GM18498 (cell line): ENCODE results near the gene NDUFA8.
A peak's percentile ranks its signal among the peaks of the same experiment; 100 is the strongest.

Experiments used
- ATAC-seq: cut with Tn5 transposase; IDR thresholded peaks from one replicate; pipeline ENCODE4 v1.9.1; 2021; ENCODE audit warnings: mild to moderate bottlenecking, moderate library complexity; ENCODE audit not compliant: unreplicated experiment

NDUFA8 gene

GRCh38 chr9:122159026-122159924, at the start of gene NDUFA8, which contains the start of gene MORN5:
Gene NDUFA8 (minus strand): TSS chr9:122159779. CDS start chr9:122159677, 102 bp downstream.
Gene MORN5 (plus strand): TSS chr9:122159908. CDS start chr9:122159973, 65 bp downstream.
- peak; percentile 93 for ATAC-seq

- ATAC-seq, result no peak
Observed at GRCh38 chr9:122207096-122207495, 47.5 kb upstream of the NDUFA8 start.

GRCh38 chr9:122206118-122207046, 46.8 kb upstream of the NDUFA8 start:
- no peak for ATAC-seq

GRCh38 chr9:122205176-122205575, 45.6 kb upstream of the NDUFA8 start:
- ATAC-seq, result no peak

DNA sequence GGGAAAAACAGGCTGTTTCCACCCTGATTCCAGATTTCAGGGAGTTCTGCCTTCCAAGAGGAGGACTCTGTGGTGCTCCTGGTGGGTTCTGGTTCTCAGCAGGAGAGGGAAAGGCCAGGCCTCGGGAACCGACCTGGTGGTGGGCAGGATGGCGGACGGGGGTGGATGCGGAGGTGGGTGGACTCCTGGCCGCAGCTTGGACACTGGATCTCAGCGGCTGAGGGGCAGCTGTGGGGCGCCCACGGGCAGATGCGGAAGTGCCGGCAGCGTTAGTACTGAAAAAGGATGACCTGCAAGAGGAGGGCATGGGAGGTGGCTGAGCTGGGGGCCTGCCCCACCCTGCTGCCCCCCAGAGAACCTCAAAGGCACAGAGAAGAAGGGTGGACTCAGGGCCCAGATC, 44.9 kb upstream of the NDUFA8 start:
- no peak for ATAC-seq

DNA sequence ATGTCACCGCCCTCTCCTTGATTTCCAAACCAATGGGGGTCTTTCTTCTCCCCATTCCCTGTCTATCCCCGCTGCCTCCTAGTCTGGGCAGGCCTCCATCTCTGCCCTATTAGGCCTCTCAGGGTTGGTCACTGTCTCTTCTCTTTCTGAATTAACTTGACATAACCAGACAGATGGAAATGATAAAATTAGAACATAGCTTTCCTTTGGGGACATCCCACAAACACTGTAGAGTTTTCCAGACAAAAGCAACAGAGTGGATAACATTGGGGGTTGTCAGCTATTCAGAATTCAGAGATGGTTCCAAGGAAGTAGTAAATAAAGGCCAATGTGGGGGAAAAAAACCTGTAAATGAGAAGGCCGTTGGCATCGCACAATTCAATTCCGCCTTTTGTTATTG, 44.5 kb upstream of the NDUFA8 start:
- ATAC-seq, result no peak

GRCh38 chr9:122202111-122202510, 42.5 kb upstream of the NDUFA8 start:
- no peak for ATAC-seq

- ATAC-seq, result no peak
Observed at GRCh38 chr9:122201641-122202040, 42.1 kb upstream of the NDUFA8 start.

- no peak for ATAC-seq
Observed at GRCh38 chr9:122200960-122201595, 41.5 kb upstream of the NDUFA8 start.

- ATAC-seq, result no peak
Observed at GRCh38 chr9:122197882-122198281, 38.3 kb upstream of the NDUFA8 start.

DNA sequence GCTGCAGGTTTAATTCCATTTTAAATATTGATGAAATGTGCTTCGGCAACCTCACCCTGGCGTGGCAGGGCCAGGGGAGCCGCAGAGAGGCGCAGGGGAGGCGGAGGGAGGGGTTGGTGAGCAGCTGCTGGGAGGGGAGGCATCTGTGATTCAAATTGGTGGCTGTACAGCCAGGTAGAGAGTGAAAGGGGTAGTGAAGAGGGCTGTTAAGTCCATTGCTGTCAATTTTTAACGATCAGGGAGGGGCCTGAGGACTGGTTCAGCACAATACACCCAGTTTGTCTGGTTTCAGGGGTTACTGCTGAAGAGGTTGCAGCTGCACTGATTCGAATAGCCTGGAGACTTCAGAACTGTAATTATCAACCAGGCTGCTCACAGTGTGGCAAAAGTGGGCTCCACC, 37.8 kb upstream of the NDUFA8 start:
- ATAC-seq, result no peak

DNA sequence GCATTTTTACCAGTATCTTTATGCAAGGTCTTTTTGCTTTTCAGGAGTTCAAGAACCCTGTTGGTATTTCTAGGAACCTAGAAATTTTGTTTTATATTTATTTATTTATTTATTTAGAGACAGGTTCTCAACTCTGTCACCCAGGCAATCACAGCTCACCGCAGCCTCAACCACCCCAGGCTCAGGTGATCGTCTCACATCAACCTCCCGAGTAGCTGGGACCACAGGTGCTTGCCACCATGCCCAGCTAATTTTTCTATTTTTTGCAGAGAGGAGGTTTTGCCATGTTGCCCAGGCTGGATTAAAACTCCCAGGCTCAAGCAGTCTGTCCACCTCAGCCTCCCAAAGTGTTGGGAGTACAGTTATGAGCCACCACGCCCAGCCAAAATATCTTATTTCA, 36.3 kb upstream of the NDUFA8 start:
- no peak for ATAC-seq

GRCh38 chr9:122193651-122194050, 34.1 kb upstream of the NDUFA8 start:
- ATAC-seq, result no peak

DNA sequence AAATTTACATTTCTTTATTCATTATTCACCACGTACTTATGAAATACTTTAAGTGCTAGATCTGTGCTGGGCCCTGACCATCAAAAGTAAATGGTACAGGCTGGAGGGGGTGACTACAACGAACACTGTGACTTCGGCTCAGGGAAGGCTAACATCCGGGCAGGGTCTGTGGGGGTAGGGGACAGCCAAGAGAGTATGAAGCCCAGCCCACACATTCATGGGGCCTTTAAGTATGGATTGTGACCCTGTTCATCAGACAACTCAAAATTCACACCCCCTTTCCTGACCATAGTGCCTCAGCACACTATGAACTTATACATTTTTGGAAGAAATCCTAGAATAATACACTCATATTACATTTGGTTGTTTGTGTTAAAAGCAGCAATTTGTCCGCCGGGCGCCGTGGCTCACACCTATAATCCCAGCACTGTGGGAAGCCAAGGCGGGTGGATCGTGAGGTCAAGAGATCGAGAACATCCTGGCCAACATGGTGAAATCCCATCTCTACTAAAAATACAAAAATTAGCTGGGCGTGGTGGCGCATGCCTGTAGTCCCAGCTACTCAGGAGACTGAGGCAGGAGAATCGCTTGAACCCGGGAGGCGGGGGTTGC, 33.4 kb upstream of the NDUFA8 start:
- no peak for ATAC-seq

GRCh38 chr9:122192261-122192875, 32.8 kb upstream of the NDUFA8 start:
- ATAC-seq, result no peak

- no peak for ATAC-seq
Observed at GRCh38 chr9:122191584-122191983, 32.0 kb upstream of the NDUFA8 start.

DNA sequence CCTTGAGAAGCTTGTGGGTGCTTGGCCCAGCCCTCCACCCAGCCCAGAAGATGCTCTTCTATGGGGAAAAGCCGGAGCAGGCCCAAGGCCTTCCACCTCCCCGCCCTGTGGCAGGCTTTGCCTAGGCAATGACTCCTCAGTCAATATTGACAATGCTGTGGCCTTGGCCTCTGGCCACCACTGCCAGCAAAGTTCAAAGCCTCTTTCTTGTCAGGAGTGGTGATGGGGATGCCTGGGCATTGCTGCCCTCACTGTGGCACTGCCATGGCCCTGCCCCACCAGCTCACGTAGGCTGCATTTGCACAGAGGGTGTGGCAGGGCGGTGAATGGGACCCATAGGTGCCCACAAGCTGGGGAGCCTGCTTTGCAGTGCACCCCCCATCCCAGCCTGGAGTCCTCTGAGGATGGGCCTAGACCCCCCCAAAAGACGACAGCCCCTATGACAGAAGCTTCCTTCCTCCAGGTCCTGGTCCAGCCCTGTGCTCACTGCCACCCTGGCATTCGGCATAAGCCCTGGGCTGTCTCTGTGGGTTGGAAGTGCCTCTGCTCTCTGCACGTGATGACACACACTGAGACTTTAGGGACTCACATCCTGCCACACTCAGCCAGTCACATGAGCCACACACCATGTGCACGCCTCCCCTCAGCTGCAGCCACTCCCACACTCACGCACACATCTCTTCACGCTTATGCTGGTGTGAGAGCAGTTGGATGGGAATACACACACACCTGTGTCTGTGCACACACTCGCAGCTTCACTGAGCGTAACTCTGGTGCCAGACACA, 31.2 kb upstream of the NDUFA8 start:
- ATAC-seq, result no peak

DNA sequence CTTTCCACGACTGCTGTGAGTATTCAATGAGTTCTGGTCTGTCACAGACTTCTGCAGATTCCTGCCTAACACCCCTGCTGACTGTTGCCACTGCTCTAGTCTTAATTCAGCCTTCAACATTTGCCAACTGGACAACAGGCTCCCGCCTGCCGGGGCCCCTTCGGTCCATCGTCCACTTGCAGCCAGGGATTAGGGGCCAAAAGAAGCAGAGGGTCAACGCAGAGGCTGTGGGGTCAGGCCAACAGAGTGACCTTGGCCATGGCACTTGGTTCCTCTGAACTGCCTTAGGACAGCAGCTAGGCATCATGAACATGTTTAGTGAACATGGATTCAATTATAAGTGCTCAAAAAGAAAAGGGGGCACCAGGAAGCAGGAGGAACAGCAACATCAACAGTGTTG, 28.8 kb upstream of the NDUFA8 start:
- no peak for ATAC-seq

DNA sequence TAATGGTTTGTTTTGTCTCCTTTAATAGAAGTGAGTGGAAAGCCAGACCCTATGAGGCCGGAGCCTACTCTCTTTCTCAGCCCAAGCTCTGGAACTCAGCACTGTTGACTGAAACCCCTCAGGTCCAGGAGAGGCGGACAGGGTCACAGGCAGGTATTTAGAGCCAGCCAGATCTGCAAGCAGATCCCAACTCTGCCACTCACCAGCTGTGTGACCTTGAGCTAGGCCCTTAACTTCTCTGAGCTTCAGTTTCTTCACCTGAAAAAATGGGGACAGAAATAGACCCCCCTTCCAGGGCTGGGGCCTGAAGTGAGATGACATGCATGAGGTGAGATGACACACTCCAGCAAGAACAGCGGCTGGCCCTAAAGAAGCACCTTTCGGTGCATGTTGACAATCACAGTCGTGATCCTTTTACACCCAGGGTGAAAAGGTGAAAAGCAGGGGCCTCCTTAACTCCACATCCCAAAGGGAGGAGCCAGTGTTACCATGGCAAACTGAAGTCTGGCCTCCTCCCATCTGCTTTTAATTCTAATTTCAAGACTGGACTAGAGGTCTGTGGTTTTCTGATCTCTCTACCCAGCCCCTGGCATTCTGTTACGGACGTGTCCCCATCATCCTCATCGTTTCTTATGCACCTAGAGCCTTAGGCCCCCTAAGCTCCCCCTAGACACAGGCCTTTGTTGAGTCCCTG, 27.3 kb upstream of the NDUFA8 start:
- ATAC-seq, result no peak
